AG04450 (cell line): ENCODE measurements around the gene ADGRA1. TPM values are rescaled to one million over a fixed set of nuclear protein-coding genes. Genes with fewer than 3 reads are reported as not detected.

ENCODE experiments used
- CTCF ChIA-PET: fragments of 300-600, 350-600 bp; formaldehyde crosslinking; extraction: SDS; loops from one replicate; lab custom pipeline; 2022; ENCODE audit warnings: antibody characterized with exemption, inconsistent platforms; lab: Charles Lee
- POLR2A ChIA-PET: fragments of 350-600 bp; formaldehyde crosslinking; extraction: SDS; loops from one replicate; lab custom pipeline; 2021; ENCODE audit warnings: antibody characterized with exemption, inconsistent platforms; lab: Yijun Ruan, JAX
- DNase-seq: peaks from one replicate; pipeline ENCODE4 v3.0.0-alpha.2; 2011; ENCODE audit warnings: low read depth, low spot score
- H3K27ac ChIP-seq: one replicate; pipeline ENCODE4 v1.5.1; 2012; ENCODE audit warnings: low read depth, low read length, control low read depth
- H3K27me3 ChIP-seq: one replicate; pipeline ENCODE4 v1.6.0; 2012; ENCODE audit warnings: low read length; ENCODE audit not compliant: control insufficient read depth, insufficient read depth
- H3K4me3 ChIP-seq: 2 replicates; pipeline ENCODE4 v1.5.1; 2011; ENCODE audit warnings: mild to moderate bottlenecking, low read depth, low read length, control low read depth
- H3K9me3 ChIP-seq: 2 replicates; pipeline ENCODE4 v1.5.1; 2012; ENCODE audit warnings: low read length; ENCODE audit not compliant: control insufficient read depth, insufficient read depth
- polyA plus RNA-seq: library from polyadenylated mRNA; depleted of rRNA; stranded (reverse); fragments of >200 nt; gene quantifications from 2 replicates; pipeline ENCODE4 v1.2.3, GENCODE V29; 2011
- TF ChIP-seq, protein P1 (sequence below): IDR thresholded peaks from 2 replicates; pipeline ENCODE4 v1.5.1; 2011; ENCODE audit warnings: low read depth, low read length, control low read depth, inconsistent platforms

ADGRA1 gene
- polyA plus RNA-seq, 1 experiment = not detected

DNA sequence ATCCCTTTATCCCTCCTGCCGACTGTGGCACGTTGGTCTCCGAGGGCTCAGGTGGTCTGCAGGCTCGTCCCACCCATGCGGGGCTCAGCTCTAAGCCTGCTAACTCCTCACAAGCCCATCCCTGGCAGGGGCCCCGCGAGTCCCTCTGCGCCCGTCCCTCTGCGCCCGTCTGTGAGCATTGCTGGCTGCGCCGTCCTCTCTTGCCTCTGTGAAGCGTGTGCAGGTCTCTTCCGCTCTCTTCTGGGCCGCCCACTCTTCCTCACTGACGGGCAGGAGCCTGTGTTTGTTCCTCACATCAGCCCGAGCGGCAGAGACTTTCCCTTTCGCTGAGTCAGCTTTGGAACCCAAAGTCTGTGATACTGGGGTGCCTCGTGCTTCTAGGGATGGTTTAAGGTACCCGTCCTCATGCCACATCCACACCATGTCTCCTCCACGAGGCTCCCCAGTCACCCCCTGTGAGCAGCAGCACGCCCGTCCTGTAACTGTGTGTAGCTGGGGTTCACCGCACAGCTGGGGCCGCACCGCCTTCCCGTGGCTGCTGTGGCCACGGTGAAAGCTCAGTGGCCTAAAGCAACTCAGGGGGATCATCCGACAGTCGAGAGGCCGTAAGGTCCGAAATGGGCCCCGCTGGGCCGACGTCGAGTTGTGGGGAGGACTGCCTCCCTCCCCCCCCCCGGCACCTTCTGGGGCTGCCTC lies 35.5 kb downstream of the ADGRA1 start:
- TF ChIP-seq, protein P1, sequence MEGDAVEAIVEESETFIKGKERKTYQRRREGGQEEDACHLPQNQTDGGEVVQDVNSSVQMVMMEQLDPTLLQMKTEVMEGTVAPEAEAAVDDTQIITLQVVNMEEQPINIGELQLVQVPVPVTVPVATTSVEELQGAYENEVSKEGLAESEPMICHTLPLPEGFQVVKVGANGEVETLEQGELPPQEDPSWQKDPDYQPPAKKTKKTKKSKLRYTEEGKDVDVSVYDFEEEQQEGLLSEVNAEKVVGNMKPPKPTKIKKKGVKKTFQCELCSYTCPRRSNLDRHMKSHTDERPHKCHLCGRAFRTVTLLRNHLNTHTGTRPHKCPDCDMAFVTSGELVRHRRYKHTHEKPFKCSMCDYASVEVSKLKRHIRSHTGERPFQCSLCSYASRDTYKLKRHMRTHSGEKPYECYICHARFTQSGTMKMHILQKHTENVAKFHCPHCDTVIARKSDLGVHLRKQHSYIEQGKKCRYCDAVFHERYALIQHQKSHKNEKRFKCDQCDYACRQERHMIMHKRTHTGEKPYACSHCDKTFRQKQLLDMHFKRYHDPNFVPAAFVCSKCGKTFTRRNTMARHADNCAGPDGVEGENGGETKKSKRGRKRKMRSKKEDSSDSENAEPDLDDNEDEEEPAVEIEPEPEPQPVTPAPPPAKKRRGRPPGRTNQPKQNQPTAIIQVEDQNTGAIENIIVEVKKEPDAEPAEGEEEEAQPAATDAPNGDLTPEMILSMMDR = no peak
- ChIA-PET POLR2A (no interaction called here), CTCF (no interaction called here)
- no peak overlapping the region for H3K4me3 ChIP-seq
- H3K27me3 ChIP-seq = no peaks in the 10 kb centered on the region
- no peak overlapping the region for H3K27ac ChIP-seq
- DNase-seq = no peak
- H3K9me3 ChIP-seq = peaks cover 72% of the 10 kb centered on the region

DNA sequence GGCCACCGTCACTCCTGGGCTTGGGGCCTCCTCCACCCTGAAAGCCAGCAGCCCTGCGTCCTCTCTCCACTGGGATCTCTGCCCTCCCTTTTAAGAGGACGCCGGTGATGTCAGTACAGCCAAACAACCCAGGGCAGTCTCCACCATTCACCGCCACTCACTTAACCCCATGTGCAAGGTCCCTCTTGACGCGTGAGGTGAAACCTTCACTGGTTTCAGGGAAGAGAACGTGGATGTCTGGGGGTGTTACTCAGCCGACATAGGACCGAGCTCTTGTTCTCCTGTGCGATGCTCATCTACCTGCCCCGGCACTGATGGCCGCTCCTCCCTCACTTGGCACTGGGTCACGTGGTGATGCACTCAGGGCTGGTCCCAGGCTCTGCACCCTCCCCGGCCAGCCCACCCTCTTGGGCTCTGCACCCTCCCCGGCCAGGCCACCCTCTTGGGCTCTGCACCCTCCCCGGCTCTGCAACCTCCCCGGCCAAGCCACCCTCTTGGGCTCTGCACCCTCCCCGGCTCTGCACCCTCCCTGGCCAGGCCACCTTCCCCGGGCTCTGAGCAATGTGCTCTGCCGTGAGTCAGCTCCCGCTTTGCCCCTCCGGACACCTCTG lies 36.1 kb downstream of the ADGRA1 start:
- Histone ChIP-seq H3K9me3 (peaks cover 72% of the 10 kb centered on the region), H3K27ac (no peak overlapping the region), H3K4me3 (no peak overlapping the region), H3K27me3 (no peaks in the 10 kb centered on the region)
- DNase-seq = no peak
- TF ChIP-seq, protein P1 = no peak
- ChIA-PET POLR2A (no interaction called here), CTCF (interaction anchor here (1.6 to 1.8 kb wide), 3 partner anchors 184 to 469 kb away, joined by 6 to 10 read pairs (median 7); no protein-coding TSS in a partner anchor)

DNA sequence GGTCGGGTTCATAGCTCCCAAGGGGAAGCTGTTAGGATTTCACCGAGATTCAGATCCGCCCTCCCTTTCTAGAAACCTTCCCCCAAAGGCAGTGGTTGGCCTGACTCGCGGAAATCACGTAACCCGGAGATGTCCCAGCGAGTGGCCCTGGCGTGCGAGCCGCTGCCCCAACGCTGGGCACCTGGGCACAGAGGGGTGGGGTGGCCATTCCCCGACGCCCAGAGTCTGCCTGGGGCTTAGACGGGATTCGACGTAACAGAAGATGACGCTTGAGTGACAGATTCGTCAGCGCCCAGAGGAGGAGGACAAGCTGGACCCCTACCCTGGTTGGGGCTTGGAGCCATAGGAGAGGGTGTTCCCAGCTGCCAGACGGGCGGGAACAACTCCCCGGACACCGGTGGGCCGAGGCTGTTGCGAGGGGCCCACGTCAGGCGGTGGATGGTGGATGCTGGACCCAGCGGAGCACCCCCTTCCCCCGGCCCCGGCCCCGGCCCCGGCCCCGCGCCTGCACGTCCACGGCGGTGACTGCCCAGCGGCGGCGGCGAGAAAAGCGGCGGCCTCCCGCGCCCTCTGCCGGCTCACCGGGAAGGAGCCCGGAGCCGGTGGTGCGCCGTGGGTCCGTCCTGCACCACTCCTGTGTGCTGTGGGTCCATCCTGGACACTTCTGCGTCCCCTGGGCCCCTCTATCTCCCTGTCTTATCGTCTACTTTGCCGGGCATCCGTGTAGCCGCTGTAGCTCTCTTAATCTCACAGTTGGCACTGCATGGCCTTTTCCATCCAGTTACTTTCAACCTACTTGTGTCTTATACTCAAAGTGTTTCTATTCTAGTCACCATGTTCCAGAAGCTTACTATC lies 36.9 kb downstream of the ADGRA1 start:
- POLR2A ChIA-PET = no interaction called here
- Histone ChIP-seq H3K27ac (no peak overlapping the region), H3K27me3 (no peaks in the 10 kb centered on the region), H3K4me3 (no peak overlapping the region), H3K9me3 (peaks cover 72% of the 10 kb centered on the region)
- CTCF ChIA-PET = interaction anchor here (0.7 to 1.8 kb wide), 6 partner anchors 19 to 470 kb away, joined by 3 to 10 read pairs (median 5); no protein-coding TSS in a partner anchor
- no peak for DNase-seq
- TF ChIP-seq, protein P1 = peak; percentile 40

DNA sequence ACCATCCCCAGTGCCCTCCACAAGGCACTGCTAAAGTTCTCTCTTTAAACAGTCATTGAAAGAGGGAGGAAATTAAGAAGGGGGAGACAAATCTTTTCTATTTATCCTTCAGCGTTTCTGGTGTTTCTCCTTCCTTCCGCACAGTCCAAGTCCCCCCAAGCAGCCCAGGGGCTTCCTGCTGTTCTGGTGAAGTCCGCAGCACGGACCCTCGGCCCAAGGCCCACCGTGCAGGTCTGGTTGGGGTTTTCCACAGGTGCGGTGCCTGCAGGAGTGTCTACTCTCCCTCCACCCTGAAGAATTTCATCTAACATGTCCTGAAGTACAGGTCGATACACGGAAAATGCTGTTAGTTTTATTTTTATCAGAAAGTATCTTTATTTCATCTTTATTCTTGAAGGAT lies 38.2 kb downstream of the ADGRA1 start:
- Histone ChIP-seq H3K4me3 (no peak overlapping the region), H3K27me3 (no peaks in the 10 kb centered on the region), H3K9me3 (peaks cover 81% of the 10 kb centered on the region), H3K27ac (no peak overlapping the region)
- CTCF ChIA-PET = no interaction called here
- TF ChIP-seq, protein P1 = no peak
- POLR2A ChIA-PET = no interaction called here
- DNase-seq = no peak
